Islet precursor cell (in vitro differentiated cells): ENCODE data around the gene CDK13.

Source experiments
- DNase-seq: peaks from one replicate; pipeline ENCODE4 v3.0.0-alpha.2; 2018

Gene CDK13

DNA sequence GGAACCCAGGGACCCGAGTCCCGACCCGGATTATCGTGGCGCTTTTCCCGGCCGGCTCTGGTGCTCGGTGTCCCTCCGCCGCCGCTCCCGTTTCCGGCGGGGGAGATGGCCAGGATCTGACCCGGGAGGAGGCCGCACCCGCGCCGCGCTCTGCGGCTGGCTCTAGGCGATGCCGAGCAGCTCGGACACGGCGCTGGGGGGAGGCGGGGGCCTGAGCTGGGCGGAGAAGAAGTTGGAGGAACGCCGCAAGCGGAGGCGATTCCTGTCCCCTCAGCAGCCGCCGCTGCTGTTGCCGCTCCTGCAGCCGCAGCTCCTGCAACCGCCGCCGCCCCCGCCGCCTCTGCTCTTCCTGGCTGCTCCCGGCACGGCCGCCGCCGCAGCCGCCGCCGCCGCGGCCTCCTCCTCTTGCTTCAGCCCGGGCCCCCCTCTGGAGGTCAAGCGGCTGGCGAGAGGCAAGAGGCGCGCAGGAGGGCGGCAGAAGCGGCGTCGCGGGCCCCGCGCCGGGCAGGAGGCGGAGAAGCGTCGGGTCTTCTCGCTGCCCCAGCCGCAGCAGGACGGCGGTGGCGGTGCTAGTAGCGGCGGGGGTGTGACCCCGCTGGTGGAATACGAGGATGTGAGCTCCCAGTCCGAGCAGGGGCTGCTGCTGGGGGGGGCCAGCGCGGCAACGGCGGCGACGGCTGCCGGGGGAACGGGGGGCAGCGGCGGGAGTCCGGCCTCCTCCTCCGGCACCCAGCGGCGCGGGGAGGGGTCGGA is 593 bp downstream of the CDK13 start:
- DNase-seq = no peak

GRCh38 chr7:39951226-39952194 is 1.5 kb downstream of the CDK13 start:
- DNase-seq = peak; percentile 79

- no peak for DNase-seq
Measured at GRCh38 chr7:39952374-39952773, 2.3 kb downstream of the CDK13 start.

GRCh38 chr7:39952803-39953202 is 2.7 kb downstream of the CDK13 start:
- no peak for DNase-seq

GRCh38 chr7:39954694-39955093 is 4.6 kb downstream of the CDK13 start:
- no peak for DNase-seq

GRCh38 chr7:39958038-39958437 is 8.0 kb downstream of the CDK13 start:
- DNase-seq = no peak

DNA sequence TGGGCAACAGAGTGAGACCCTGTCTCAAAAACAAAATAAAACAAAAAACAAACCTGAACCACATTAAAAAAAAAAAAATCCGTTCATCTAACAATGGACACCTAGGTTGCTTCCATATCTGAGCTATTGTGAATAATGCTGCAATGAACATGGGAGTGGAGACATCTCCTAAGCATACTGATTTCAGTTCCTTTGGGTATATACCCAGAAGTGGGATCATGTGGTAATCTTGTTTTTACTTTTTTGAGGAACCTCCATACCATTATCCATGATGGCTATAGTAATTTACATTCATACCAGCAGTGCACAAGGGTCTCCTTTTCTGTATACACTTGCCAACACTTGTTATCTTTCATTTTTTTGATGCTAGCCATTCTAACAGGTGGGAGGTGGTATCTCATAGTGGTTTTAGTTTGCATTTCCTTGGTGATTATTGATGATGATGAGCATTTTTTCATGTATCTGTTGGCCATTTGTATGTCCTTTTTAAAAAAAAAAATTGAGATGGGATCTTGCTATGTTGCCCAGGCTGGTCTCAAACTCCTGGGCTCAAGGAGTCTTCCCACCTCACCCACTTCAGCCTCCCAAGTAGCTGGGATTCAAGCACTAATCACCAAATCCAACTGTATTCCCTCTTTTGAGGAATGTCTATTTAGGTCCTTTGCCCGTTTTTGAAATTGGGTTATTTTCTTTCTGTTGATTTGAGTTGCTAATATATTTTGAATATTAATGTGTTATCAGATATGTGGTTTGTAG is 17.5 kb downstream of the CDK13 start:
- no peak for DNase-seq

DNA sequence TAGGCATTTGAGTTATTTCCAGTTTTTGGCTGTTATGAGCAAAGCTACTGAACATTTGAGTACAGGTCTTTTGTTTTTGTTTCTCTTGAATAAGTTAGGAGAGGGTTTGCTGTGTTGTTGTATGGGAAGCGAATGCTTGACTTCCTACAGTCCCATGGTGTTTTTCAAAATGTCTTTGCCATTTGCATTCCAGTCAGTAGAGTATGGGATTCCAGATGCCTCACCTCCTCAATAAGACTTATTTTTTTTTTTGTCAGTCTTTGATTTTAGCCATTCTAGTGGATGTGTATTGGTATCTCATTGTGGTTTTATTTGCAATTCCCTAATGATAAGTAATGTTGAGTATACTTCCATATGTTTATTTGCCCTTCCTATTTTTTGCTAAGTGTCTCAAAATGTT is 19.4 kb downstream of the CDK13 start:
- no peak for DNase-seq

DNA sequence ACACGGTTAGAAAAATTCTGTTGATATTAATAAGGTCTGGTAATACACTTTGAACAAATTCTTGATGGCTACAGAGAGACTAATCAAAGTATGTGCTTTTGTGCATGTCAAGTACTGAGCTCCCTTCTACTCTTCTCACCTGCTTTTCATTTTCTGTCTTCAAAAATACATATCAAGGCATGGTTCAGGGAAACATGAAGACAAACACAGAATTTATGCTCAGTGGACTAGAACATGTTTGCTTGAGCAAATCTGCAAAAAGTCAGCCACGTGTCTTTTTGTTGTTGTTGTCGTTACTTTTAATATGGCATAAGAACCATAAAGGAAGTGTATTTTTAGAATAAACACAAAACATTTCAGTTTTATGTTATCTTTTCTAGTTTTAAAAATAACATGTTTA is 21.9 kb downstream of the CDK13 start:
- DNase-seq = no peak

GRCh38 chr7:39973801-39974200 is 23.7 kb downstream of the CDK13 start:
- DNase-seq = no peak

DNA sequence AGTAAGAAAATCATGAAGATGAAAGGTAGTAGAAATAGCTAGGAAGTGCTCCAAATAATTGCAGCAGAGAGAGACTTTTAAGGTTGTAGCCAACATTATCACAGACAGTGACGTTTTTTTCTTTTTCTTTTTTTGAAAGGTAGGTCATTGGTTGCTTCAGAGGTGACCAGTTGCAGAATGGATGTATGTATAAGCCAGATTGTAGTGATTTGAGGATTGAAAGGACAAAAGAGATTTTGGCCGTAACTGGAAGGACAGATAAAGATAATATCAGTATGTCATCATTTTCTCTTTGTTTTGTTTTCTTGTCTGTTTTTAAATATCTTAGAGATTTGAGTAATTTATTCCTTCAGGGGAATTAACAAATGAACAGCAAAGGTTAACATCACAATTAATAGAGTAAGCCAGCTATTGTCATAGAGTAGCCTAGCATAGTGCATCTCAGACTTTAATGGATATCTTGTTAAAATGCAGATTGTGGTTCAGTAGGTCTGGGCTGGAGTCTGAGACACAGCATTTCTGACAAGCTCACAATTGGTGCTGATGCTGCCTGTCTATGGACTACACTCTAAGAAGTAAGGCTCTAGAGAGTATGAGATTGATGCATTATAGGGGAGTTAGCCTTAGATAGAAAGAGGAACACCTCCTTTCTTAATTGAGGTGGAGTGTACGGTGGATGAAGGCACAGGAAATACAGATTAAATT is 28.3 kb downstream of the CDK13 start:
- no peak for DNase-seq

- DNase-seq = no peak
Measured at GRCh38 chr7:39979406-39980073, 29.5 kb downstream of the CDK13 start.

DNA sequence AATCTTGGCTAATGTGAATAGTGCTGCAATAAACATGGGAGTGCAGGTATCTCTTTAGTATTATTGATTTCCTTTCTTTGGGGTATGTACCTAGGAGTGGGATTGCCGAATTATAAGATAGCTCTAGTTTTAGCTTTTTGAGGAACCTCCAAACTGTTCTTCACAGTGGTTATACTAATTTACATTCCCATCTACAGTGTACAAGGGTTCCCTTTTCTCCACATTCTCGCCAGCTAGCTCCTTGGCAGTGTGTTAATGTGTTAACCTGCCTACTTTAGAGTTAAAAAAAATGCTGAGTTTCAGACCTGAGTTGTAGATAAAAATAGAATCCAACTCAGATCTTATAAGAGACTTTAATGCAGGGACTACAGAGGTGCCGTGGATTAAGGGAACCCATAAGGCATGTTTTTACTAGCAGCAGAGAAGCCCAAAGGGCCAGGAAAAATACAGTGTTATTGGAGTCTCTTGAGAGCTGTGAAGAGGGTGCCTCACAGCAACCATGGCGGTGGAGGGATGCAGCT is 35.4 kb downstream of the CDK13 start:
- no peak for DNase-seq

DNA sequence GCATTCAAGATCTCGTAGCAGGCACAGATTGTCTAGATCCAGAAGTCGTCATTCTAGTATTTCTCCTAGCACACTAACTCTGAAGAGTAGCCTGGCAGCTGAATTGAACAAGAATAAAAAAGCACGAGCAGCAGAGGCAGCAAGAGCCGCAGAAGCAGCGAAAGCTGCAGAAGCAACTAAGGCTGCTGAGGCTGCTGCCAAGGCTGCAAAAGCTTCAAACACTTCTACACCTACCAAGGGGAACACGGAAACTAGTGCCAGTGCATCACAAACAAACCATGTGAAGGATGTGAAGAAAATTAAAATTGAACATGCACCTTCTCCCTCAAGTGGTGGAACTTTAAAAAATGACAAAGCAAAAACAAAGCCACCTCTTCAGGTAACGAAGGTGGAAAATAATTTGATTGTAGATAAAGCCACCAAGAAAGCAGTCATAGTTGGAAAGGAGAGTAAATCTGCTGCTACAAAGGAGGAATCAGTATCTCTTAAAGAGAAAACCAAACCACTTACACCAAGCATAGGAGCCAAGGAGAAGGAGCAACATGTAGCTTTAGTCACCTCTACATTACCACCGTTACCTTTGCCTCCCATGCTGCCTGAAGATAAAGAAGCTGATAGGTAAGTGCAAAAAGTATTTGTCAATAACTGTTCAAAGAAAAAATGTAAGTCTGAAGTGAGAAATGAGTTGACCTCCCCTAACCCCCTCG is 37.7 kb downstream of the CDK13 start:
- no peak for DNase-seq

GRCh38 chr7:40000734-40001315 is 50.8 kb downstream of the CDK13 start:
- DNase-seq = no peak

DNA sequence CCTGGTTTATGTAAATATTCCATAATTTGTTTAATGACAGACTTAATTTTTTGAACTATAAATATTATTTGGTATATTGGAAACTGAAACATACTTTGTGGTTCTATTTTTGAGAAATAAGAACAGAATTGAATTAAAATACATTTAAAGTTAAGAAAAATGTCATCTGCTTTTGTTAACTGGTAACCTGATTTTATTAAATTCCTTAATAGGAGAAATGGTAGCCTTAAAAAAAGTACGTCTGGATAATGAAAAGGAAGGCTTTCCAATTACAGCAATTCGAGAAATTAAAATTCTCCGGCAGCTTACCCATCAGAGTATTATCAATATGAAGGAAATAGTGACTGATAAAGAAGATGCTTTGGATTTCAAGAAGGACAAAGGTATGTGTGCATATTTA is 51.6 kb downstream of the CDK13 start:
- DNase-seq = no peak

GRCh38 chr7:40003597-40003996 is 53.5 kb downstream of the CDK13 start:
- no peak for DNase-seq

- no peak for DNase-seq
Measured at GRCh38 chr7:40008223-40008815, 58.3 kb downstream of the CDK13 start.

DNA sequence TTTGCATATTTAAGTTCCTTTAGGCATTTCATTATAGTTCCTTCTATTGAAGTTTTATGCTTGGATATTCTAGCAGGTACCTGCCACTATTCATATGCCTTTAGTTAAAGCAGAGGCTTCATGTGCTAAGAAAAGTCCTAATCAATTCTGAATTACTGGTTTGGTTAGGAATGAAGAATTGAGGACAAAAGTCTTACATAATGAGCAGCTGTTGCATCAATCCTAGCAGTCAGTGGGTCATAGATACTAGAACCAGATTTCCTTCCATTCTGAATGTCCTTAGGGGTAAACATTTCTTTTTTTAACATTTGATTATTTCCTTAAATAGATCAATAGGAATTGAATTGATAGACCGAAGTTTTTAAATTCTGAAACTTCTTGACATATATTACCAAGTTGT is 59.2 kb downstream of the CDK13 start:
- no peak for DNase-seq

GRCh38 chr7:40014376-40014775 is 64.3 kb downstream of the CDK13 start:
- no peak for DNase-seq
